ENCODE results near the gene ESYT1. TPM values are rescaled to one million over a fixed set of nuclear protein-coding genes. Genes with fewer than 3 reads are reported as not detected.

The ESYT1 gene
- total and polyA plus RNA-seq, 4 donors: 41.0 to 93.5 (median 58.8) TPM

GRCh38 chr12:56137853-56138571 lies 9.9 kb downstream of the ESYT1 start:
- H3K27me3 ChIP-seq (ENCODE audit: control insufficient read depth in 4 of 4, insufficient read depth in 4 of 4, low read length in 3 of 4): no peaks in the 10 kb centered on the region
- WGBS: 96% methylated on average over 14 of the region's 14 CpGs
- DNase-seq (ENCODE audit: low spot score): no peak
- no peak overlapping the region for H3K4me3 ChIP-seq (ENCODE audit: low read depth in 1 of 3, low read length in 3 of 3)
- peaks cover 20 to 66% (median 56%) of the 10 kb centered on the region in 4 donors for H3K36me3 ChIP-seq (ENCODE audit: control insufficient read depth in 4 of 4, insufficient read depth in 3 of 4, low read depth in 1 of 4, low read length in 3 of 4)
- TF ChIP-seq RAD21 (IDR thresholded peaks at IDR 0.05) (no peak), FOXA2 (IDR thresholded peaks at IDR 0.05) (no peak), EGR1 (IDR thresholded peaks at IDR 0.05; ENCODE audit: low read depth in 2 of 2) (no peak), JUND (IDR thresholded peaks at IDR 0.05) (no peak), NR2F2 (IDR thresholded peaks at IDR 0.05) (no peak), MAX (IDR thresholded peaks at IDR 0.05) (no peak), SP1 (IDR thresholded peaks at IDR 0.05) (no peak), GABPA (IDR thresholded peaks at IDR 0.05 in 1 of 2, conservative IDR thresholded peaks at IDR 0.05 in 1 of 2) (no peak), RXRA (IDR thresholded peaks at IDR 0.05) (no peak), HNF4G (IDR thresholded peaks at IDR 0.05) (no peak), HNF4A (conservative IDR thresholded peaks at IDR 0.05) (no peak), YY1 (IDR thresholded peaks at IDR 0.05) (no peak)
- no peak overlapping the region for H3K27ac ChIP-seq (ENCODE audit: low read depth in 1 of 2, low read length in 2 of 2)
- H3K9ac ChIP-seq (ENCODE audit: low read depth in 1 of 2, low read length in 2 of 2): no peak overlapping the region
- no peaks in the 10 kb centered on the region for H3K4me1 ChIP-seq (ENCODE audit: control insufficient read depth in 4 of 4, insufficient read depth in 4 of 4, low read length in 3 of 4)
- H3K9me3 ChIP-seq (ENCODE audit: control insufficient read depth in 4 of 4, low read length in 3 of 4): no peaks in the 10 kb centered on the region

GRCh38 chr12:56141946-56142784 lies 14.1 kb downstream of the ESYT1 start:
- H3K36me3 ChIP-seq (ENCODE audit: control insufficient read depth in 4 of 4, insufficient read depth in 3 of 4, low read depth in 1 of 4, low read length in 3 of 4): peaks cover 20 to 67% (median 55%) of the 10 kb centered on the region in 4 donors
- peaks cover 0 to 5% (median 0%) of the 10 kb centered on the region in 4 donors for H3K4me1 ChIP-seq (ENCODE audit: control insufficient read depth in 4 of 4, insufficient read depth in 4 of 4, low read length in 3 of 4)
- H3K4me3 ChIP-seq (ENCODE audit: low read depth in 1 of 3, low read length in 3 of 3): no peak overlapping the region
- no peak overlapping the region for H3K9ac ChIP-seq (ENCODE audit: low read depth in 1 of 2, low read length in 2 of 2)
- no peaks in the 10 kb centered on the region for H3K9me3 ChIP-seq (ENCODE audit: control insufficient read depth in 4 of 4, low read length in 3 of 4)
- TF ChIP-seq FOXA1 (IDR thresholded peaks at IDR 0.05) (no peak), HNF4G (IDR thresholded peaks at IDR 0.05) (no peak)
- DNase-seq (ENCODE audit: low spot score): no peak
- H3K27ac ChIP-seq (ENCODE audit: low read depth in 1 of 2, low read length in 2 of 2): no peak overlapping the region
- 91% methylated on average over 19 of the region's 19 CpGs for WGBS
- no peaks in the 10 kb centered on the region for H3K27me3 ChIP-seq (ENCODE audit: control insufficient read depth in 4 of 4, insufficient read depth in 4 of 4, low read length in 3 of 4)

GRCh38 chr12:56143217-56143616 lies 15.2 kb downstream of the ESYT1 start:
- H3K9ac ChIP-seq (ENCODE audit: low read depth in 1 of 2, low read length in 2 of 2): no peak overlapping the region
- H3K27me3 ChIP-seq (ENCODE audit: control insufficient read depth in 4 of 4, insufficient read depth in 4 of 4, low read length in 3 of 4): no peaks in the 10 kb centered on the region
- no peak for TF ChIP-seq HNF4G (IDR thresholded peaks at IDR 0.05)
- TF ChIP-seq HNF4A (conservative IDR thresholded peaks at IDR 0.05): no peak
- TF ChIP-seq RXRA (IDR thresholded peaks at IDR 0.05): no peak
- TF ChIP-seq GABPA (IDR thresholded peaks at IDR 0.05 in 1 of 2, conservative IDR thresholded peaks at IDR 0.05 in 1 of 2): no peak
- no peak for TF ChIP-seq RAD21 (IDR thresholded peaks at IDR 0.05)
- no peak for TF ChIP-seq FOXA2 (IDR thresholded peaks at IDR 0.05)
- no peak for TF ChIP-seq ATF3 (IDR thresholded peaks at IDR 0.05)
- TF ChIP-seq YY1 (IDR thresholded peaks at IDR 0.05): no peak
- TF ChIP-seq SP1 (IDR thresholded peaks at IDR 0.05): no peak
- TF ChIP-seq ZBTB33 (IDR thresholded peaks at IDR 0.05): no peak
- TF ChIP-seq NR2F2 (IDR thresholded peaks at IDR 0.05): no peak
- TF ChIP-seq JUND (IDR thresholded peaks at IDR 0.05): no peak
- no peak for TF ChIP-seq TAF1 (conservative IDR thresholded peaks at IDR 0.05)
- peaks cover 0 to 5% (median 0%) of the 10 kb centered on the region in 4 donors for H3K4me1 ChIP-seq (ENCODE audit: control insufficient read depth in 4 of 4, insufficient read depth in 4 of 4, low read length in 3 of 4)
- no peak for DNase-seq (ENCODE audit: low spot score)
- no peak overlapping the region for H3K4me3 ChIP-seq (ENCODE audit: low read depth in 1 of 3, low read length in 3 of 3)
- WGBS: 82% methylated on average over 4 of the region's 4 CpGs
- no peak overlapping the region for H3K27ac ChIP-seq (ENCODE audit: low read depth in 1 of 2, low read length in 2 of 2)
- peaks cover 15 to 56% (median 44%) of the 10 kb centered on the region in 4 donors for H3K36me3 ChIP-seq (ENCODE audit: control insufficient read depth in 4 of 4, insufficient read depth in 3 of 4, low read depth in 1 of 4, low read length in 3 of 4)
- H3K9me3 ChIP-seq (ENCODE audit: control insufficient read depth in 4 of 4, low read length in 3 of 4): no peaks in the 10 kb centered on the region

Data from liver (tissue), 9 donors.